Left lung (tissue), 10 donors: ENCODE data around the gene NKX2-1. TPM values are rescaled to one million over a fixed set of nuclear protein-coding genes. Genes with fewer than 3 reads are reported as not detected.
"Not testable (repeated sequence)": the region's sequence is repeated elsewhere in the genome, so short reads cannot be mapped to it uniquely, and the experiment has no call there.

ENCODE experiments used
- ATAC-seq: fragments of 200-7000 bp; cut with Tn5 transposase; one replicate; pipeline ENCODE4 v1.9.1; 2020; ENCODE audit warnings: moderate library complexity
- DNase-seq, 4 donors: peaks; one replicate each; pipeline ENCODE4 v3.0.0-alpha.2; 2013 to 2020
- H3K27ac ChIP-seq, 2 donors: fragments of 200-600 bp; sonication (generic) in 1 of 2; one replicate each; pipeline versions ENCODE4 v1.5.0 to v1.8.0; 2020 to 2021
- H3K27me3 ChIP-seq, 2 donors: fragments of 200-600 bp; sonication (generic) in 1 of 2; one replicate each; pipeline versions ENCODE4 v1.5.0 to v1.8.0; 2020 to 2021
- H3K36me3 ChIP-seq, 2 donors: fragments of 200-600 bp; sonication (generic) in 1 of 2; one replicate each; pipeline versions ENCODE4 v1.5.0 to v1.8.0; 2020 to 2021
- H3K4me1 ChIP-seq, 2 donors: fragments of 200-600 bp; one replicate each; pipeline ENCODE4 v1.8.0; 2021
- H3K4me3 ChIP-seq, 2 donors: fragments of 200-600 bp; sonication (generic) in 1 of 2; one replicate each; pipeline versions ENCODE4 v1.5.0 to v1.8.0; 2020 to 2021; ENCODE audit warnings: mild to moderate bottlenecking in 1 of 2
- H3K9me3 ChIP-seq, 2 donors: fragments of 200-600 bp; sonication (generic) in 1 of 2; one replicate each; pipeline versions ENCODE4 v1.5.0 to v1.8.0; 2020 to 2021
- CTCF ChIP-seq, 2 donors: fragments of 200-600 bp; sonication (generic) in 1 of 2; IDR thresholded peaks; one replicate each; pipeline versions ENCODE4 v1.5.0 to v1.8.0; 2021; ENCODE audit warnings: antibody characterized with exemption in 2 of 2
- intact Hi-C, 2 donors: fragments of 100-400 bp; cut with DNase I; formaldehyde crosslinking; loops; one replicate each; pipeline versions ENCODE4 v1.11.2 to v1.14.2; 2022
- polyA plus RNA-seq, 6 donors: library from polyadenylated mRNA; unstranded; fragments of 120-200 nt; gene quantifications; one replicate each; pipeline ENCODE4 v1.2.1, GENCODE V29; 2013; ENCODE audit not compliant: insufficient read length in 6 of 6
- total RNA-seq, 2 donors: library from RNA; stranded (reverse); fragmentation: NEBNext Ultra II Directional; extraction: Animal tissue kit (Norgen Biotek cat#: 25700); gene quantifications; one replicate each; pipeline ENCODE4 v1.2.1, GENCODE V29; 2021
- donor health status: DM: no; HTN: yes; CAD: no.
- donor health status: DM: no; HTN: no; CAD: no.

The NKX2-1 gene
- total and polyA plus RNA-seq, 8 donors = 103 to 251 (median 140) TPM

DNA sequence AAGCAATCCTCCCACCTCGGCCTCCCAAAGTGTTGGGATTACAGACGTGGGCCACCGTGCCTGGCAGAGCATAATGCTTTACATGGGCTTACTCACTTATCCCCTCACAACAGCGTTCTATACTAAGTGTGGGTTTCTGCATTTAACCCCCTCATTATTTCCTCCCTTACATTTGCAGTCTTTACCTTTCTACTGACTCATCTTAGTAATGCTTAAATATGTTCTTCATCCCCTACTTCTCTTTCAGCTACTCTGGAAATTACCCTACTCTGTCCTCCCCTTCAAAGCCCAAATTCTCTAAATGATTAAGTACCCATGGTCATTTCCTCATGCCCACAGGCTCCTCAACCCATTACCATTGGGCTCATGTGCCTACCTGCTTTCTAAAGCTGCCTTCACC lies 40.7 kb downstream of the NKX2-1 start:
- Histone ChIP-seq H3K4me3 (no peak overlapping the region), H3K36me3 (peaks cover 0 to 6% of the 10 kb centered on the region in 2 donors), H3K27ac (no peak overlapping the region), H3K9me3 (no peaks in the 10 kb centered on the region), H3K4me1 (peaks cover 0 to 3% of the 10 kb centered on the region in 2 donors), H3K27me3 (no peaks in the 10 kb centered on the region)
- ATAC-seq (peak; percentile 2), DNase-seq (no peak)
- no peak for TF ChIP-seq CTCF (IDR thresholded peaks at IDR 0.05)
- intact Hi-C loops = no loop called here

GRCh38 chr14:36478782-36479181 lies 41.2 kb downstream of the NKX2-1 start:
- Histone ChIP-seq H3K4me1 (peaks cover 0 to 3% of the 10 kb centered on the region in 2 donors), H3K36me3 (peaks cover 0 to 6% of the 10 kb centered on the region in 2 donors), H3K27me3 (no peaks in the 10 kb centered on the region), H3K9me3 (no peaks in the 10 kb centered on the region), H3K4me3 (no peak overlapping the region), H3K27ac (no peak overlapping the region)
- peak; percentile 10 for ATAC-seq
- no peak for TF ChIP-seq CTCF (IDR thresholded peaks at IDR 0.05)
- intact Hi-C loops = no loop called here
- DNase-seq = no peak

DNA sequence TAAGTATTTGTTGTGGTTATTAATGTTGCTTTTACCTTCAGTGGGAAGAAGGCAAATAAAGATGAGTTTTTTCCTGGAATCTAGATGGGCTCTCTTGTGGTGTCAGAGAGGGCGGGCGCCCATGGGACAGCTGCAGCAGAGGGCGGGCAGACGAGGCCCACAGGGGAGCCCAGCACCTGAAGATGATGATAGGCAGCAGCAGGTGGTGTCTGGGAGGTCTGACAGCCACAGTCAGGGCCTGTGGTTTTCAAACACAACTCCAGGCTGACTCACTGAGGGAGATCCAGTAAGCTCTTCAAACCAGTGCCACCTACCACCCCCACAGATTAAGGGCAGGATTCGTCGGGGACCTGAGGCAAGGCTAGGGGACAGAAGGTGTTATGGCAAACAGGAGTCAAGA lies 42.8 kb downstream of the NKX2-1 start:
- H3K4me1 ChIP-seq = no peaks in the 10 kb centered on the region
- H3K9me3 ChIP-seq = no peaks in the 10 kb centered on the region
- no peak for TF ChIP-seq CTCF (IDR thresholded peaks at IDR 0.05)
- no peak overlapping the region for H3K4me3 ChIP-seq
- DNase-seq (no peak), ATAC-seq (peak; percentile 5)
- no peak overlapping the region for H3K27ac ChIP-seq
- H3K27me3 ChIP-seq = no peaks in the 10 kb centered on the region
- H3K36me3 ChIP-seq = peaks cover 0 to 6% of the 10 kb centered on the region in 2 donors
- intact Hi-C loops = no loop called here

- H3K36me3 ChIP-seq, H3K4me1 ChIP-seq, H3K4me3 ChIP-seq, ATAC-seq, DNase-seq, H3K9me3 ChIP-seq, H3K27me3 ChIP-seq, H3K27ac ChIP-seq, intact Hi-C loops: not testable (repeated sequence)
Observed at GRCh38 chr14:36476061-36476460, 44.0 kb downstream of the NKX2-1 start.

GRCh38 chr14:36474593-36474992 lies 45.4 kb downstream of the NKX2-1 start:
- Histone ChIP-seq H3K4me1 (no peaks in the 10 kb centered on the region), H3K36me3 (peaks cover 0 to 6% of the 10 kb centered on the region in 2 donors), H3K27ac (no peak overlapping the region), H3K9me3 (no peaks in the 10 kb centered on the region), H3K4me3 (no peak overlapping the region), H3K27me3 (no peaks in the 10 kb centered on the region)
- no peak for TF ChIP-seq CTCF (IDR thresholded peaks at IDR 0.05)
- DNase-seq = no peak
- ATAC-seq = no peak
- intact Hi-C loops = no loop called here

GRCh38 chr14:36471431-36471830 lies 48.6 kb downstream of the NKX2-1 start:
- Histone ChIP-seq H3K4me3 (no peak overlapping the region), H3K9me3 (no peaks in the 10 kb centered on the region), H3K27me3 (no peaks in the 10 kb centered on the region), H3K36me3 (no peaks in the 10 kb centered on the region), H3K4me1 (no peaks in the 10 kb centered on the region), H3K27ac (no peak overlapping the region)
- ATAC-seq (peak; percentile 76), DNase-seq (no peak)
- intact Hi-C loops = no loop called here
- no peak for TF ChIP-seq CTCF (IDR thresholded peaks at IDR 0.05)
